Measurements from ENCODE around the gene AMMECR1L.
"Not testable (repeated sequence)": the region's sequence is repeated elsewhere in the genome, so short reads cannot be mapped to it uniquely, and the experiment has no call there.

The AMMECR1L gene

GRCh38 chr2:127897531-127898211 is 11.9 kb upstream of the AMMECR1L start:
- DNase-seq (ENCODE audit: low read depth in 2 of 2) = no peak
- no peak for TF ChIP-seq CTCF (IDR thresholded peaks at IDR 0.05; ENCODE audit: low read depth, low read length)
- no peak overlapping the region for H3K4me3 ChIP-seq (replicated peaks in 1 of 2; ENCODE audit: low read depth in 2 of 2, low read length in 2 of 2)

GRCh38 chr2:127893494-127893893 is 7.7 kb upstream of the AMMECR1L start:
- DNase-seq (ENCODE audit: low read depth in 2 of 2) = no peak
- TF ChIP-seq CTCF (IDR thresholded peaks at IDR 0.05; ENCODE audit: low read depth, low read length) = no peak
- H3K4me3 ChIP-seq (replicated peaks in 1 of 2; ENCODE audit: low read depth in 2 of 2, low read length in 2 of 2) = no peak overlapping the region

GRCh38 chr2:127893033-127893432 is 7.3 kb upstream of the AMMECR1L start:
- no peak for DNase-seq (ENCODE audit: low read depth in 2 of 2)
- TF ChIP-seq CTCF (IDR thresholded peaks at IDR 0.05; ENCODE audit: low read depth, low read length) = no peak

GRCh38 chr2:127891811-127892210 is 6.1 kb upstream of the AMMECR1L start:
- no peak for TF ChIP-seq CTCF (IDR thresholded peaks at IDR 0.05; ENCODE audit: low read depth, low read length)
- no peak overlapping the region for H3K4me3 ChIP-seq (replicated peaks in 1 of 2; ENCODE audit: low read depth in 2 of 2, low read length in 2 of 2)
- DNase-seq (ENCODE audit: low read depth in 2 of 2) = peak in 1 of 2 donors; percentile 9

More at GRCh38 chr2:127893033-127893432, 7.3 kb upstream of the AMMECR1L start:
- H3K4me3 ChIP-seq (replicated peaks in 1 of 2; ENCODE audit: low read depth in 2 of 2, low read length in 2 of 2) = no peak overlapping the region

- not testable (repeated sequence) for H3K4me3 ChIP-seq (replicated peaks in 1 of 2; ENCODE audit: low read depth in 2 of 2, low read length in 2 of 2); DNase-seq (ENCODE audit: low read depth in 2 of 2)
Observed at GRCh38 chr2:127890756-127891155, 5.0 kb upstream of the AMMECR1L start.

- no peak overlapping the region for H3K4me3 ChIP-seq (replicated peaks in 1 of 2; ENCODE audit: low read depth in 2 of 2, low read length in 2 of 2)
- no peak for TF ChIP-seq CTCF (IDR thresholded peaks at IDR 0.05; ENCODE audit: low read depth, low read length)
- DNase-seq (ENCODE audit: low read depth in 2 of 2) = no peak
Observed at GRCh38 chr2:127888772-127889171, 3.0 kb upstream of the AMMECR1L start.

- H3K4me3 ChIP-seq (replicated peaks in 1 of 2; ENCODE audit: low read depth in 2 of 2, low read length in 2 of 2) = peak overlapping the region in 1 of 2 donors; percentile 47
- TF ChIP-seq CTCF (IDR thresholded peaks at IDR 0.05; ENCODE audit: low read depth, low read length) = no peak
Observed at GRCh38 chr2:127887776-127888130, 2.0 kb upstream of the AMMECR1L start.

More at GRCh38 chr2:127887776-127888130, 2.0 kb upstream of the AMMECR1L start:
- peak in 1 of 2 donors; percentile 47 for DNase-seq (ENCODE audit: low read depth in 2 of 2)
